Trophoblast cell (in vitro differentiated cells and primary cell): ENCODE data around the gene ZNF536.
A peak's percentile ranks its signal among the peaks of the same experiment; 100 is the strongest.
"Not testable (repeated sequence)": the region's sequence is repeated elsewhere in the genome, so short reads cannot be mapped to it uniquely, and the experiment has no call there.

ENCODE experiments used
- DNase-seq, 2 donors: peaks; one replicate each; pipeline ENCODE4 v3.0.0-alpha.2; 2016
- H2AFZ ChIP-seq: 2 replicates; pipeline ENCODE4 v1.6.1; 2013; ENCODE audit warnings: low read length, moderate library complexity, mild to moderate bottlenecking; ENCODE audit not compliant: insufficient read depth, poor library complexity
- H2AK5ac ChIP-seq: 2 replicates; pipeline ENCODE4 v1.6.1; 2013; ENCODE audit warnings: mild to moderate bottlenecking, low read length
- H2BK120ac ChIP-seq: 2 replicates; pipeline ENCODE4 v1.6.1; 2013; ENCODE audit warnings: low read length, mild to moderate bottlenecking, moderate library complexity; ENCODE audit not compliant: insufficient read depth, poor library complexity
- H2BK12ac ChIP-seq: 2 replicates; pipeline ENCODE4 v1.6.1; 2013; ENCODE audit warnings: mild to moderate bottlenecking, low read length, moderate library complexity
- H2BK5ac ChIP-seq: 2 replicates; pipeline ENCODE4 v1.6.1; 2013; ENCODE audit warnings: low read length, low read depth, moderate library complexity, mild to moderate bottlenecking; ENCODE audit not compliant: poor library complexity
- H3K14ac ChIP-seq: 2 replicates; pipeline ENCODE4 v1.6.1; 2013; ENCODE audit warnings: mild to moderate bottlenecking, low read length
- H3K18ac ChIP-seq: 2 replicates; pipeline ENCODE4 v1.6.1; 2013; ENCODE audit warnings: mild to moderate bottlenecking, low read length
- H3K23ac ChIP-seq: 2 replicates; pipeline ENCODE4 v1.6.1; 2013; ENCODE audit warnings: low read length
- H3K27ac ChIP-seq: 2 replicates; pipeline ENCODE4 v1.5.1; 2013; ENCODE audit warnings: low read depth, mild to moderate bottlenecking, inconsistent platforms, low read length, moderate library complexity
- H3K27me3 ChIP-seq: 2 replicates; pipeline ENCODE4 v1.6.1; 2013; ENCODE audit warnings: inconsistent platforms, mild to moderate bottlenecking, low read length, moderate library complexity; ENCODE audit not compliant: insufficient read depth
- H3K36me3 ChIP-seq, 2 experiments: 1 replicate in 1 of 2; 2 replicates in 1 of 2; pipeline ENCODE4 v1.6.1; 2013; ENCODE audit warnings: low read length in 2 of 2, mild to moderate bottlenecking in 2 of 2, moderate library complexity in 1 of 2; ENCODE audit not compliant: insufficient read depth in 2 of 2, control insufficient read depth in 1 of 2
- H3K4ac ChIP-seq: 2 replicates; pipeline ENCODE4 v1.6.1; 2013; ENCODE audit warnings: low read depth, mild to moderate bottlenecking, low read length, moderate library complexity
- H3K4me1 ChIP-seq, 2 experiments: 1 replicate in 1 of 2; 2 replicates in 1 of 2; pipeline ENCODE4 v1.6.1; 2013; ENCODE audit warnings: low read length in 2 of 2, mild to moderate bottlenecking in 2 of 2, moderate library complexity in 1 of 2; ENCODE audit not compliant: insufficient read depth in 2 of 2, control insufficient read depth in 1 of 2
- H3K4me2 ChIP-seq: 2 replicates; pipeline ENCODE4 v1.6.1; 2013; ENCODE audit warnings: inconsistent platforms, mild to moderate bottlenecking, low read length, moderate library complexity
- H3K4me3 ChIP-seq: 2 replicates; pipeline ENCODE4 v1.5.1; 2013; ENCODE audit warnings: mild to moderate bottlenecking, low read depth, low read length, inconsistent platforms
- H3K79me1 ChIP-seq: one replicate; pipeline ENCODE4 v1.6.1; 2013; ENCODE audit warnings: low read length
- H3K79me2 ChIP-seq: 2 replicates; pipeline ENCODE4 v1.6.1; 2013; ENCODE audit warnings: low read length, mild to moderate bottlenecking; ENCODE audit not compliant: control insufficient read depth, insufficient read depth, poor library complexity
- H3K9ac ChIP-seq: 2 replicates; pipeline ENCODE4 v1.6.1; 2013; ENCODE audit warnings: mild to moderate bottlenecking, low read length
- H3K9me3 ChIP-seq: 2 replicates; pipeline ENCODE4 v1.6.1; 2013; ENCODE audit warnings: low read depth, mild to moderate bottlenecking, control low read depth, inconsistent platforms, low read length; ENCODE audit not compliant: insufficient read depth
- H4K12ac ChIP-seq: 2 replicates; pipeline ENCODE4 v1.6.1; 2013; ENCODE audit warnings: low read depth, mild to moderate bottlenecking, low read length, moderate library complexity
- H4K8ac ChIP-seq: 2 replicates; pipeline ENCODE4 v1.6.1; 2013; ENCODE audit warnings: low read depth, mild to moderate bottlenecking, low read length, moderate library complexity
- H4K91ac ChIP-seq: one replicate; pipeline ENCODE4 v1.6.1; 2013; ENCODE audit warnings: low read depth, mild to moderate bottlenecking, low read length, moderate library complexity
- WGBS: extraction: QIAGEN DNeasy Blood & Tissue Kit; methylation state at CpG from one replicate; pipeline ENCODE4 v1.1.7; 2013; ENCODE audit warnings: missing lambda C conversion rate; ENCODE audit not compliant: insufficient read length, insufficient coverage; ENCODE audit errors: extremely low coverage; 5-methylcytosine and 5-hydroxymethylcytosine counted together

The ZNF536 gene

DNA sequence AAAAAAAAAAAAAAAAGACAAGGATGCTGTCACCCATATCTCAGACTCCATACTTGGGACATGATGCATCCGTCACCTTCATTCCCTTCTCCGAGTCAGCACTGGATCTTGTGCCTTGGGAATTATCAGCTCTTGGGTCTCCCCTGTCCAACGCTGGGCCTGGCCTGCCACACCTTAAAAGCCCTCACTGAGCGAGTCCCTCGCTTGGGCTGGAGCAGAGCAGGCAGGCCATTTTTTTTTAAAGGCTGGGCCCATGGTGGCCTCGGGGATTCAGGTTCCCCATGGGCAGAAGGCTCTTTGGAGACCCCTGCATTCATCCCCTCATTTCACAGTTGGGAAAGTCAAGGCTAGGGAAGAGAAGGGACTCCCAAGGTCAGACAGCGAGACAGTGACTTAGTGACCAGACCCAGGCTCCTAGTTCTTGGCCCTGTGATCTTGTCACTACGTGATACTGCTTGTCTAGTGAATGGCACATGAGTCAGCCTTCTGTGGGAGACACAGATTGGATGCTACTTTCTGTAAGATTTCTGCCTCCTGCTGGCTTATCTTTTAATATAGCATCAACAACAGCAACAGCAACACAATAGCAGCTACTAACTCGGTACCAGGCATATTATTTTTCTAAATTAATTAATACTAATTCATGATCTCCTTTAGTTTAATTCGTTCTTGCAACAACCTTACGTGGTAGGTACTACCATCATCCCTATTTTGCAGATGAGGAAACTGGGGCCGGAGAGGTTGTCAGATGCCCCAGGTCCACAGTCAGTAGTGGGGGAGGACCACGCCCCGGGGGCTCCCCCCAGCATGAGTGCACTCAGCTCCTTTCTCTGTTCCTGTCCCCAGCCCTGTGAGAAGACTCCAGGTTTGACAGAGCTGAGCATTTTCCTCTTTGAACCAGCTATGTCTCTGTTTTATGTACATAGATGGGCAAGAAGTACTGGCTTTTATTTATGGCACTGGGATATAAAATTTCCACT, 27.4 kb upstream of the ZNF536 start:
- no CpG with 5 or more reads among the region's 14 CpGs for WGBS
- DNase-seq = peak; percentile 35 to 42
- H3K4me1 ChIP-seq = no peaks in the 10 kb centered on the region

DNA sequence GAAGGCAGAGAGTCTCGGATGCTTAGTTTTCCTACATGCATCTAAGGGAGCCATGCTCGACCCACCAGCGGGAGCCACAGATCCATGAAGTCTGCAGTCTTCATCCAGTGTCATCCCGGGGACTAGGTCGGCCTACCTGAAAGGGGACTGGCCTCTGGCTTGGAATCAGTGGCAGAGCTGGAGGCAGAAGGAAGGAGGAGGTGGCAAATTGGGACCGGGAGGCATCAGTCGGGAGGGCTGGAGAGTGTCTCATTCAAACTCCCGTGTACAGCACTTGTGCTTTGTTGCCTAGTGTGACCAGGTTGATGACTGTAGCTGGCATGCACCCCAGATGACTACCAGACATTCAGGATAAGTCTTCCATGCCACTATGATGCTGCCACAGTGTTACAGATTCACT, 26.5 kb upstream of the ZNF536 start:
- Histone ChIP-seq H3K27me3 (no peaks in the 10 kb centered on the region), H3K9me3 (no peaks in the 10 kb centered on the region)
- WGBS = no CpG with 5 or more reads among the region's 8 CpGs

More for the DNA sequence above, 27.4 kb upstream of the ZNF536 start:
- Histone ChIP-seq H3K9ac (no peak overlapping the region), H4K91ac (no peak overlapping the region), H2AFZ (no peak overlapping the region), H3K27me3 (no peaks in the 10 kb centered on the region), H3K4me2 (no peak overlapping the region), H3K79me2 (no peaks in the 10 kb centered on the region), H3K4ac (no peak overlapping the region), H3K79me1 (no peaks in the 10 kb centered on the region), H2BK5ac (no peak overlapping the region), H2AK5ac (no peak overlapping the region), H3K18ac (no peak overlapping the region), H3K27ac (no peak overlapping the region), H3K4me3 (no peak overlapping the region), H4K8ac (no peak overlapping the region), H2BK12ac (no peak overlapping the region), H4K12ac (no peak overlapping the region), H3K36me3 (no peaks in the 10 kb centered on the region), H3K14ac (no peak overlapping the region), H3K23ac (no peak overlapping the region), H2BK120ac (no peak overlapping the region), H3K9me3 (no peaks in the 10 kb centered on the region)

DNA sequence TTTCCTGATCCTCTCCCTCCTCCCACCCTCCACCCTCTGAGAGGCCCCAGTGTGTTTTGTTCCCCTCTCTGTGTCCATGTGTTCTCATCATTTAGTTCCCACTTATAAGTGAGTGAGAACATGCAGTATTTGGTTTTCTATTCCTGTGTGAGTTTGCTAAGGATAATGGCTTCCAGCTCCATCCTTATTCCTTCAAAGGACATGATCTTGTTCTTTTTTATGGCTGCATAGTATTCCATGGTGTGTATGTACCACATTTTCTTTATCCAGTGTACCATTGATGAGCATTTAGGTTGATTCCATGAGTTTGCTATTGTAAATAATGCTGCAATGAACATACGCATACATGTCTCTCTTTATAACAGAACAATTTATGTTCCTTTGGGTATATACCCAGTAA, 25.7 kb upstream of the ZNF536 start:
- not testable (repeated sequence) for H3K79me1 ChIP-seq, H3K79me2 ChIP-seq, H3K4ac ChIP-seq, H3K4me3 ChIP-seq, H3K27ac ChIP-seq, H2BK5ac ChIP-seq, H3K4me1 ChIP-seq, H4K8ac ChIP-seq, H3K9me3 ChIP-seq, H3K14ac ChIP-seq, H2AK5ac ChIP-seq, H3K4me2 ChIP-seq, H4K91ac ChIP-seq, H3K18ac ChIP-seq, H2BK12ac ChIP-seq, H3K23ac ChIP-seq, DNase-seq, H3K27me3 ChIP-seq, H3K36me3 ChIP-seq, H3K9ac ChIP-seq, H2AFZ ChIP-seq, H2BK120ac ChIP-seq, H4K12ac ChIP-seq
- WGBS = no CpG with 5 or more reads among the region's 1 CpG

More for the DNA sequence above, 26.5 kb upstream of the ZNF536 start:
- Histone ChIP-seq H2AFZ (no peak overlapping the region), H2AK5ac (no peak overlapping the region), H3K23ac (no peak overlapping the region), H3K18ac (no peak overlapping the region), H2BK120ac (no peak overlapping the region), H3K79me2 (no peaks in the 10 kb centered on the region), H3K36me3 (no peaks in the 10 kb centered on the region), H3K4ac (no peak overlapping the region), H2BK5ac (no peak overlapping the region), H3K4me1 (no peaks in the 10 kb centered on the region), H4K12ac (no peak overlapping the region), H3K27ac (no peak overlapping the region), H3K4me3 (no peak overlapping the region), H3K4me2 (no peak overlapping the region), H2BK12ac (no peak overlapping the region), H4K91ac (no peak overlapping the region), H3K79me1 (no peaks in the 10 kb centered on the region), H3K9ac (no peak overlapping the region), H4K8ac (no peak overlapping the region), H3K14ac (no peak overlapping the region)
- no peak for DNase-seq

DNA sequence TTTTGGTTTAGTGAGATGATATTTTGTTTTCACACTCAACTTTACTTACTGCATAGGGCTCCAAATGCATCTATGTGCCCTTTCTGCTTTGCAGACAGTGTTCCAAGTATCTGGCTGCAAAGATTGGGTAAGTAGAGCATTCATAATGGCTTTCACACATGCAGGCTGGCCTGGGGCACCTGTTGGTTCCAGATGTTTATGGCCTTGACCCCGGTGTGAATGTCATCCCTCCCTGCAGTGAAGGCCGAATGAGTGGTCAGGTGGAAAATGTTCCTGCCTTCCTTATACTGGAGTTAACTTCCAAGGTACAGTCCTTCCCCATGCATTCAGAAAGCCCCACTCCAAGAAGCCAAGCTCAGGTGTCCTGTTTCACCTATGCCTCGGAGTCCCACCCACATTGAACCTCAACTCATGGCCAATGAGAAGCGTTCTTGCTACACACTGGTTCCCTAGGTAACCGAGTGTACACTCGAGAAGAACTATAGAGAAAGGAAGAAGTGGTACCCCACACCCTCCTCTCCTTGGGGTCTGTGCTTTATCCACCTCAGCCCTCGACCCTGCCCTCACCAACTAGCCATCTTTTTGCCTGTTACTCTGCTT, 23.0 kb upstream of the ZNF536 start:
- Histone ChIP-seq H4K91ac (no peak overlapping the region), H3K23ac (no peak overlapping the region), H3K36me3 (no peaks in the 10 kb centered on the region), H3K79me1 (no peaks in the 10 kb centered on the region), H3K14ac (no peak overlapping the region), H2BK12ac (no peak overlapping the region), H3K27ac (no peak overlapping the region), H4K12ac (no peak overlapping the region), H3K4me3 (no peak overlapping the region), H2AFZ (no peak overlapping the region), H3K4me1 (no peaks in the 10 kb centered on the region), H3K9ac (no peak overlapping the region), H3K4me2 (no peak overlapping the region), H3K4ac (no peak overlapping the region), H2BK5ac (no peak overlapping the region), H3K9me3 (no peaks in the 10 kb centered on the region), H3K79me2 (no peaks in the 10 kb centered on the region), H2AK5ac (no peak overlapping the region), H3K18ac (no peak overlapping the region), H3K27me3 (no peaks in the 10 kb centered on the region), H4K8ac (no peak overlapping the region), H2BK120ac (no peak overlapping the region)
- DNase-seq = no peak
- WGBS = no CpG with 5 or more reads among the region's 7 CpGs
